ENCODE measurements around the gene H6PD.

Gene H6PD

GRCh38 chr1:9263276-9263855 lies 28.8 kb downstream of the H6PD start:
- no peak overlapping the region for H3K4me3 ChIP-seq (ENCODE audit: low read depth, low read length)
- DNase-seq (ENCODE audit: low read depth) = no peak
- TF ChIP-seq CTCF (IDR thresholded peaks at IDR 0.05; ENCODE audit: insufficient read depth, low read depth, low read length, missing control alignments) = no peak

GRCh38 chr1:9263984-9264872 lies 29.7 kb downstream of the H6PD start:
- no peak for DNase-seq (ENCODE audit: low read depth)
- no peak overlapping the region for H3K4me3 ChIP-seq (ENCODE audit: low read depth, low read length)
- TF ChIP-seq CTCF (IDR thresholded peaks at IDR 0.05; ENCODE audit: insufficient read depth, low read depth, low read length, missing control alignments) = no peak

- H3K4me3 ChIP-seq (ENCODE audit: low read depth, low read length) = no peak overlapping the region
- no peak for TF ChIP-seq CTCF (IDR thresholded peaks at IDR 0.05; ENCODE audit: insufficient read depth, low read depth, low read length, missing control alignments)
- no peak for DNase-seq (ENCODE audit: low read depth)
Observed at GRCh38 chr1:9265037-9265436, 30.5 kb downstream of the H6PD start.

GRCh38 chr1:9265968-9266367 lies 31.4 kb downstream of the H6PD start:
- TF ChIP-seq CTCF (IDR thresholded peaks at IDR 0.05; ENCODE audit: insufficient read depth, low read depth, low read length, missing control alignments) = no peak
- no peak for DNase-seq (ENCODE audit: low read depth)
- no peak overlapping the region for H3K4me3 ChIP-seq (ENCODE audit: low read depth, low read length)

- DNase-seq (ENCODE audit: low read depth) = no peak
- no peak for TF ChIP-seq CTCF (IDR thresholded peaks at IDR 0.05; ENCODE audit: insufficient read depth, low read depth, low read length, missing control alignments)
- H3K4me3 ChIP-seq (ENCODE audit: low read depth, low read length) = no peak overlapping the region
Observed at GRCh38 chr1:9267352-9267686, 32.7 kb downstream of the H6PD start.

- no peak for TF ChIP-seq CTCF (IDR thresholded peaks at IDR 0.05; ENCODE audit: insufficient read depth, low read depth, low read length, missing control alignments)
- no peak for DNase-seq (ENCODE audit: low read depth)
- H3K4me3 ChIP-seq (ENCODE audit: low read depth, low read length) = no peak overlapping the region
Observed at GRCh38 chr1:9267827-9268581, 33.4 kb downstream of the H6PD start.
